H1 (cell line): ENCODE results near the gene TEX264. TPM values are rescaled to one million over a fixed set of nuclear protein-coding genes. Genes with fewer than 3 reads are reported as not detected.

Experiments used
- BACH1 ChIP-seq: IDR thresholded peaks from 2 replicates; pipeline ENCODE4 v1.6.1; 2012; ENCODE audit warnings: low read length, improper control_type of control experiment
- CBX8 ChIP-seq: fragments of 300-800, 300-1000 bp; sonication (generic); IDR thresholded peaks from 2 replicates; pipeline ENCODE4 v1.7.1; 2016; ENCODE audit warnings: low read depth, low read length, borderline replicate concordance
- CTBP2 ChIP-seq: IDR thresholded peaks from 2 replicates; pipeline ENCODE4 v1.7.0; 2011; ENCODE audit warnings: borderline replicate concordance, mild to moderate bottlenecking, moderate library complexity, mixed read lengths, low read length; ENCODE audit not compliant: insufficient read depth, insufficient read length
- FOSL1 ChIP-seq: IDR thresholded peaks from 2 replicates; pipeline ENCODE4 v1.6.1; 2011; ENCODE audit warnings: mild to moderate bottlenecking, low read depth, low read length, moderate library complexity; ENCODE audit not compliant: insufficient read depth
- GABPA ChIP-seq: IDR thresholded peaks from 2 replicates; pipeline ENCODE4 v1.6.1; 2011; ENCODE audit warnings: mild to moderate bottlenecking, low read length, moderate library complexity, borderline replicate concordance; ENCODE audit not compliant: insufficient read depth
- HDAC2 ChIP-seq, 2 experiments: fragments of 300-600 bp in 1 of 2; sonication (generic) in 1 of 2; IDR thresholded peaks; 2 replicates each; pipeline ENCODE4 v1.6.1; 2011 to 2012; ENCODE audit warnings: low read depth in 2 of 2, low read length in 2 of 2, mild to moderate bottlenecking in 2 of 2, moderate library complexity in 2 of 2, borderline replicate concordance in 1 of 2, inconsistent platforms in 1 of 2
- KDM4A ChIP-seq: IDR thresholded peaks from one replicate; pipeline ENCODE4 v1.7.1; 2012; ENCODE audit warnings: low read depth, mild to moderate bottlenecking, moderate library complexity, low read length, inconsistent platforms; ENCODE audit not compliant: severe bottlenecking
- NRF1 ChIP-seq: IDR thresholded peaks from 2 replicates; pipeline ENCODE4 v1.6.1; 2011; ENCODE audit warnings: mild to moderate bottlenecking, low read depth, low read length, improper control_type of control experiment
- POLR2AphosphoS5 ChIP-seq: IDR thresholded peaks from 2 replicates; pipeline ENCODE4 v1.6.1; 2011; ENCODE audit warnings: low read depth, low read length
- RNF2 ChIP-seq: fragments of 200-900, 300-1000 bp; sonication (generic); IDR thresholded peaks from 2 replicates; pipeline ENCODE4 v1.7.1; 2016; ENCODE audit warnings: borderline replicate concordance, low read depth, mild to moderate bottlenecking, antibody characterized with exemption, low read length; ENCODE audit not compliant: poor library complexity, severe bottlenecking; ENCODE audit errors: missing control alignments
- SIN3A ChIP-seq, 2 experiments: IDR thresholded peaks in 1 of 2; conservative IDR thresholded peaks in 1 of 2; 2 replicates each; pipeline ENCODE4 v1.6.1; 2011 to 2012; ENCODE audit warnings: low read length in 2 of 2, improper control_type of control experiment in 1 of 2, low read depth in 1 of 2, mild to moderate bottlenecking in 1 of 2
- SUZ12 ChIP-seq: fragments of 200-600 bp; sonication (generic); IDR thresholded peaks from 2 replicates; pipeline ENCODE4 v1.6.1; 2012; ENCODE audit warnings: mild to moderate bottlenecking, inconsistent platforms, low read length, moderate library complexity, mixed read lengths
- TAF1 ChIP-seq: IDR thresholded peaks from 2 replicates; pipeline ENCODE4 v1.6.1; 2011; ENCODE audit warnings: mild to moderate bottlenecking, low read depth, low read length
- polyA plus RNA-seq, 7 experiments: library from polyadenylated mRNA; depleted of rRNA in 3 of 7; stranded (reverse) in 5 of 7; unstranded in 2 of 7; fragments of >200 nt in 5 of 7; fragments of 200-250 nt in 2 of 7; gene quantifications; 1 replicate in 5 of 7; 2 replicates in 1 of 7; 4 replicates in 1 of 7; pipeline versions ENCODE4 v1.2.1 to v1.2.3, GENCODE V29; 2011 to 2013; ENCODE audit warnings: missing spikeins in 2 of 7, mixed read lengths in 2 of 7
- total RNA-seq: library from RNA; stranded (reverse); fragmentation: NEBNext Ultra II Directional; extraction: Animal tissue kit (Norgen Biotek cat#: 25700); gene quantifications from 2 replicates; pipeline ENCODE4 v1.2.1, GENCODE V29; 2021

Gene TEX264
- total and polyA plus RNA-seq, 2 of the 8 experiments (the other 6 are each of a cell fraction or from before 2014, with no cell fraction given): 11.2 to 35.6 TPM

- TF ChIP-seq CTBP2: no peak
- peak; percentile 39; the same call in 1 of the 2 replicates for TF ChIP-seq SUZ12
- TF ChIP-seq SIN3A (conservative IDR thresholded peaks at IDR 0.05 in 1 of 2, IDR thresholded peaks at IDR 0.05 in 1 of 2; ENCODE audit: low read depth in 1 of 2, low read length in 2 of 2): peak; percentile 56 to 60; a peak in 2 of 4 replicates
- peak; percentile 52 for TF ChIP-seq BACH1
- 0 out of 4 replicates have a peak, but pooled peaks have one; percentile 5 to 65 for TF ChIP-seq HDAC2 (IDR thresholded peaks at IDR 0.05; ENCODE audit: borderline replicate concordance in 1 of 2, low read depth in 2 of 2, low read length in 2 of 2)
- peak; percentile 66 for TF ChIP-seq KDM4A
- peak; percentile 4; the same call in 1 of the 2 replicates for TF ChIP-seq NRF1
- 0 out of 2 replicates have a peak, but pooled peaks have one; percentile 42 for TF ChIP-seq GABPA
- TF ChIP-seq FOSL1: 0 out of 2 replicates have a peak, but pooled peaks have one; percentile 12
- TF ChIP-seq TAF1: peak; percentile 51; the same call in 1 of the 2 replicates
- TF ChIP-seq CBX8: no peak
- TF ChIP-seq RNF2: no peak
- peak; percentile 31; the same call in 1 of the 2 replicates for TF ChIP-seq POLR2AphosphoS5
Observed at GRCh38 chr3:51670823-51671733, at the start of gene TEX264 (continued).
